ENCODE measurements around the gene ATP10B.

ATP10B gene

DNA sequence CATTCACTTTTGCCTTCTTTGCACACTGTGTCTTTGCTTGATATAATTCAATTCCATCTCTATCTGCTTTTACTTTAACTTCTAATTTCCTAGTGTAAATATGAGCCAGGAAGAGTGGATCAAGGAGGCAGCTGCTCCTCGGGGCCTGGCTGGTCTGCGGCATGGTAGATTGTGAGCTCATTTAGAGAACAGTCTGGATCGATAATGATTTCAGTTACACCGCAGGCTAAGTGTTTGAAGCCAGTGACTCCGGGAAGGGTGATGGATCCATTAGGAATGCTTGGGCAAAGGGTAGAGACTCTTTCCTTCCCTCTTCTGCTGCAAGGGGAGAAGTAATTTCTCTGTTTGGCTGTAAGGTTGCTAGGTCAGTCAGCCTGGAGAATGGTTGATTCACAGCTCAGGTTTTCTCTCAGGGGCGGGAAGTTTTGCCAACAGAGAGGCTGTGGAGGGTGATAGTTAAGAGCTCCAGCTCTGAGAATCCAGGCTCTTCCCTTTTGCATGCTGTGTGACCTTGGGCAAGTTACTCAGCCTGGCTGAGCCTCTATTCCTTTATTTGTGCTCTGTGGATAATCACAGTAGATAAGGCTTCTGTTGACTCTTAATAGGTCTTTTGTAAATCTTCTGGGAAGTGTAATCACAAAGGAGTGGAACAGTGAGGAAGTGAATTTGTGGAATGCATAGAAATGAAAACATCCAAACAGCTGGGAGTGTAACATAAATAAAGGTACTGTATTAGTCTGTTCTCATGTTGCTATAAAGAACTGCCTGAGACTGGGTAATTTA is 331.2 kb downstream of the ATP10B start:
- TF ChIP-seq, protein P1, sequence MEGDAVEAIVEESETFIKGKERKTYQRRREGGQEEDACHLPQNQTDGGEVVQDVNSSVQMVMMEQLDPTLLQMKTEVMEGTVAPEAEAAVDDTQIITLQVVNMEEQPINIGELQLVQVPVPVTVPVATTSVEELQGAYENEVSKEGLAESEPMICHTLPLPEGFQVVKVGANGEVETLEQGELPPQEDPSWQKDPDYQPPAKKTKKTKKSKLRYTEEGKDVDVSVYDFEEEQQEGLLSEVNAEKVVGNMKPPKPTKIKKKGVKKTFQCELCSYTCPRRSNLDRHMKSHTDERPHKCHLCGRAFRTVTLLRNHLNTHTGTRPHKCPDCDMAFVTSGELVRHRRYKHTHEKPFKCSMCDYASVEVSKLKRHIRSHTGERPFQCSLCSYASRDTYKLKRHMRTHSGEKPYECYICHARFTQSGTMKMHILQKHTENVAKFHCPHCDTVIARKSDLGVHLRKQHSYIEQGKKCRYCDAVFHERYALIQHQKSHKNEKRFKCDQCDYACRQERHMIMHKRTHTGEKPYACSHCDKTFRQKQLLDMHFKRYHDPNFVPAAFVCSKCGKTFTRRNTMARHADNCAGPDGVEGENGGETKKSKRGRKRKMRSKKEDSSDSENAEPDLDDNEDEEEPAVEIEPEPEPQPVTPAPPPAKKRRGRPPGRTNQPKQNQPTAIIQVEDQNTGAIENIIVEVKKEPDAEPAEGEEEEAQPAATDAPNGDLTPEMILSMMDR (conservative IDR thresholded peaks at IDR 0.05; ENCODE audit: low read length) = no peak
- no peak for DNase-seq (ENCODE audit: low read depth)
- no peak overlapping the region for H3K4me3 ChIP-seq (ENCODE audit: low read length)

DNA sequence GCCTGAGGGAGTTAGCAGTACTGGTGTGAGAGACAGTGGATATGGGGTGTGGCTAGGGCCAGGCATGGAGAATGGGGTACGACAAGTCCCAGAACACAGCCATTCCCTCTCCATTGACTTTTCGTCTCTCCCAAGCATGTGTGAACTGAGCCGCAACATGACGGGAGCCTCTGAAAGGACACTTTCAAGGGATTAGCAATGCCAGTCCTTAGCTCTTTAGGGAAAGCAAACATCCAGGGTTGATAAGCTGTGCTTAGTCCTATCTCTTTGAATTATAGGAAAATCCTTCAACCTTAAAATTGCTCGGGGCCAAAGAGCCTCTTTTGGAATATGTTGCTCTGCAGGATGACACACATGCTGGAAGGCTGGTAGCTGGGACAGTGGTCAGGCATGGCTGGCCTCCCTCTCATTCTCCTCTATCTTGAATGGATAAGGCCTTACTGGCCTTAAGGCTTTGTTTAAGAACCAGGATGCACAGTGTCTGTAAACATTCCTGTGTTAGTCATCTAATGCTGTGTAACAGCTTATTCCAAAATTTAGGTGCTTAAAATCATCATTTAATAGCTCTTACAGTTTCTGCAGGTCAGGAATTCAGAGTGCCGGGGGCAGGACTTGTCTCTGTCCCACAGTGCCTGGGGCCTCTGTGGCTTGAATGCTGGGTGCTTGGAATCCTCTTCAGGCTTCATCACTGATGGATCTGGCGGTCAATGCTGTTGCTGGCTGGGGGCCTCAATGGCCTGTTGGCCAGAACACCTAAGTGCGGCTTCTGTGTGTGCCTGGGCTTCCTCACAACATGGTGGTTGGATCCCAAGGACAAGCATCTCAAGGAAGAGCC is 335.1 kb downstream of the ATP10B start:
- TF ChIP-seq, protein P1 (conservative IDR thresholded peaks at IDR 0.05; ENCODE audit: low read length) = no peak
- DNase-seq (ENCODE audit: low read depth) = no peak
- no peak overlapping the region for H3K4me3 ChIP-seq (ENCODE audit: low read length)

DNA sequence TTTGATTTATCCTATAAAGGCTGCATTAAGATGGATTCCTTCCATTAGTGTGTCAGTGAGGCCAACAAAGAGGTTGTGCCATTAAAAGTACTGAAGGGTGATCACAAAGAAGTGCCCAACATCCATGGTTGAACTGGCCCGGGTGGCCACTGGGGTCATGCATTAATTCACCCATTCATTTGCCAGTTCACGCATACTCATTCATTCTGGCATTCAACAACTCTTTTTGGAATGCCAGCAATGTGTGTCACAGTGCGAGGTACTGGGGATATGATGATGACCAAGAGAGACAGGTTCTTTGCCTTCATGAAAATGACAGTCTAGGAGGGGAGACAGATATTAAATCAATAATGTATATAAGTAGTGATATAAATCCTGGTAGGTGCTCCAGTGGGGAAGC is 337.1 kb downstream of the ATP10B start:
- no peak overlapping the region for H3K4me3 ChIP-seq (ENCODE audit: low read length)
- TF ChIP-seq, protein P1 (conservative IDR thresholded peaks at IDR 0.05; ENCODE audit: low read length) = no peak
- DNase-seq (ENCODE audit: low read depth) = no peak

DNA sequence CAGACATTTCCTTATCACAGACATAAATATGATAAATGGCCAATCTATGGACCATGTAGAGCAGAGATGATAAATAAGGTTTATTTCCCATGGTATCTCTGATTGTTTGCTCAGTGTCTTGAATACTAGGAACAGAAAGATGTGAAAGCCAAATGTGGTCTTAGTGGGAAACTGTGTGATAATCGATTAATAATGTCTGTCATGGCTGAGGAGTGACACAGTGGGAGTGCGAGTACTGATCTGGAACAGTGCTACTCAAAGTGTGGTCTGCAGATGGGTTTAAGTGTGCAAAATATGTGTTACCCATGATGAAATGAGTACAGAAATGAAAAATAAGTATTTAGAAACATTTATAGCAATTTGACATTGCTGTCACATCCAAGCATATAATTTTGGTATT is 337.8 kb downstream of the ATP10B start:
- TF ChIP-seq, protein P1 (conservative IDR thresholded peaks at IDR 0.05; ENCODE audit: low read length) = no peak
- H3K4me3 ChIP-seq (ENCODE audit: low read length) = no peak overlapping the region
- DNase-seq (ENCODE audit: low read depth) = no peak

DNA sequence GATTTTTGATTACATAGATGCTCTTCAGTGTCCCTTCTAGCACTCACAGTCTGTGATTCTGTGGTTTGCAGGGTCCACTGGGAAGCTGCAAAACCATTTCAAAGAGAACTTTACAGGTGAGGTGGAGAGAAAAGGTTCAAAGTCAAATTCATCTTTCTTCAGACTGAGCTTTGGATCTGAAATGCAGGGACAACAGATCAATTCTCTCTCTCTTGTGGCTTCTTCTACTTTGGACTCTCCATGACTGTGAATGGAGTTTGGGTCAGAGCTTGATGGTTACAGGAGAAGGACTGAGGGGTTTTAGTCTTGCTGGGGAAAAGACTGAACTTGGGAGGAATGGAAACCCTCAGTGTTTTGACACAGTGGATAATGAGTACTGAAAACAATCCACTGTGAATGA is 338.5 kb downstream of the ATP10B start:
- no peak for DNase-seq (ENCODE audit: low read depth)
- TF ChIP-seq, protein P1 (conservative IDR thresholded peaks at IDR 0.05; ENCODE audit: low read length) = no peak
- no peak overlapping the region for H3K4me3 ChIP-seq (ENCODE audit: low read length)

All from AG10803 (cell line).